ENCODE measurements around the gene BSX. TPM values are rescaled to one million over a fixed set of nuclear protein-coding genes. Genes with fewer than 3 reads are reported as not detected.

BSX gene
- total and polyA plus RNA-seq, 2 of the 4 experiments (the other 2 are of a cell fraction), result not detected

GRCh38 chr11:122984186-122985011, 2.8 kb upstream of the BSX start:
- DNase-seq, result no peak
- H2BK20ac ChIP-seq (ENCODE audit: low read depth, low read length), result no peak overlapping the region

More at GRCh38 chr11:122984186-122985011, 2.8 kb upstream of the BSX start:
- H3K4me2 ChIP-seq (ENCODE audit: low read depth, low read length), result peak overlapping the region; percentile 74; the same call in 1 of the 2 replicates
- no peak overlapping the region for H3K27ac ChIP-seq (ENCODE audit: insufficient read depth, low read length)
- H3K23ac ChIP-seq (ENCODE audit: low read depth, low read length), result no peak overlapping the region
- H2AK5ac ChIP-seq (ENCODE audit: low read depth, low read length), result no peak overlapping the region
- in situ Hi-C loops (cut with MboI; ENCODE audit: low sequenced_read_pairs) (no loop called here), dilution Hi-C loops (cut with HindIII; ENCODE audit: low sequenced_read_pairs, unreplicated experiment) (no loop called here), intact Hi-C loops (cut with micrococcal nuclease) (no loop called here)
- peaks cover 53% of the 10 kb centered on the region for H3K27me3 ChIP-seq (ENCODE audit: control insufficient read depth, insufficient read depth, low read length)
- H2BK15ac ChIP-seq (ENCODE audit: low read depth, low read length), result no peak overlapping the region
- H3K4me3 ChIP-seq (ENCODE audit: insufficient read depth, low read depth, low read length), result peak overlapping the region; percentile 38
- H4K20me1 ChIP-seq (ENCODE audit: insufficient read depth, low read length), result no peaks in the 10 kb centered on the region
- no peak overlapping the region for H3K18ac ChIP-seq (ENCODE audit: low read depth, low read length)
- no peaks in the 10 kb centered on the region; the same call in 1 of the 2 replicates for H3K9me1 ChIP-seq (ENCODE audit: insufficient read depth, low read length)
- WGBS, 2 experiments (ENCODE audit: extremely low coverage in 2 of 2, insufficient read length in 1 of 2), result 0% methylated on average over 9 of the region's 59 CpGs; no CpG with 5 or more reads in 1 of the 2 experiments
- H2BK120ac ChIP-seq (ENCODE audit: low read depth, low read length), result no peak overlapping the region
- no peak overlapping the region for H4K8ac ChIP-seq (ENCODE audit: low read depth in 2 of 2, low read length in 2 of 2)
- no peaks in the 10 kb centered on the region for H3K36me3 ChIP-seq (ENCODE audit: control insufficient read depth, insufficient read depth, low read length)
- no peak overlapping the region for H3K4ac ChIP-seq (ENCODE audit: low read depth, low read length)
- no peak overlapping the region for H4K5ac ChIP-seq (ENCODE audit: low read depth, low read length)
- peaks cover 2% of the 10 kb centered on the region for H3K9me3 ChIP-seq (ENCODE audit: control insufficient read depth, insufficient read depth, low read length)
- no peak overlapping the region for H3K56ac ChIP-seq (ENCODE audit: extremely low read depth, insufficient read depth, low read length)
- H2BK5ac ChIP-seq (ENCODE audit: low read depth, low read length, poor library complexity, severe bottlenecking), result no peak overlapping the region
- CTCF ChIA-PET, result interaction anchor here (0.7 to 0.9 kb wide), 2 partner anchors 36 to 121 kb away, joined by 3 read pairs; no protein-coding TSS in a partner anchor
- H2AK9ac ChIP-seq (replicated peaks; ENCODE audit: low read depth, low read length, poor library complexity), result no peak overlapping the region
- no peaks in the 10 kb centered on the region for H3K79me1 ChIP-seq (ENCODE audit: low read depth in 1 of 2, low read length in 2 of 2)
- H4K91ac ChIP-seq (ENCODE audit: insufficient read depth, low read depth, low read length), result no peak overlapping the region
- POLR2A ChIA-PET (ENCODE audit: unreplicated experiment), result no interaction called here
- peak overlapping the region; percentile 83 for H2AFZ ChIP-seq (replicated peaks; ENCODE audit: low read length, poor library complexity)
- BruUV-seq (replicated peaks), result no TSS peak
- ATAC-seq (ENCODE audit: low read depth), result peak; percentile 71
- H3K4me1 ChIP-seq (ENCODE audit: control insufficient read depth, insufficient read depth, low read length), result no peaks in the 10 kb centered on the region
- no peak for TF ChIP-seq MAFK (IDR thresholded peaks at IDR 0.05; ENCODE audit: low read depth, low read length)
- no peak for TF ChIP-seq MAZ (IDR thresholded peaks at IDR 0.05; ENCODE audit: borderline replicate concordance, low read depth, low read length)
- TF ChIP-seq RCOR1 (IDR thresholded peaks at IDR 0.05; ENCODE audit: insufficient replicate concordance, low read length), result no peak
- no peak for TF ChIP-seq RAD21 (IDR thresholded peaks at IDR 0.05; ENCODE audit: low read length)
- TF ChIP-seq RFX5 (IDR thresholded peaks at IDR 0.05; ENCODE audit: low read depth, low read length), result no peak
- no peak overlapping the region for H3K9ac ChIP-seq (ENCODE audit: low read depth, low read length)
- no peak overlapping the region for H3K14ac ChIP-seq (replicated peaks; ENCODE audit: low read depth, low read length)

Data from IMR-90 (cell line).